Fibroblast of skin of left quadriceps (primary cell): Measurements from ENCODE around the gene IFI30.

Experiments used
- DNase-seq, 2 experiments: peaks; one replicate each; pipeline ENCODE4 v3.0.0-alpha.2; 2013; ENCODE audit warnings: low read depth in 2 of 2

Gene IFI30

DNA sequence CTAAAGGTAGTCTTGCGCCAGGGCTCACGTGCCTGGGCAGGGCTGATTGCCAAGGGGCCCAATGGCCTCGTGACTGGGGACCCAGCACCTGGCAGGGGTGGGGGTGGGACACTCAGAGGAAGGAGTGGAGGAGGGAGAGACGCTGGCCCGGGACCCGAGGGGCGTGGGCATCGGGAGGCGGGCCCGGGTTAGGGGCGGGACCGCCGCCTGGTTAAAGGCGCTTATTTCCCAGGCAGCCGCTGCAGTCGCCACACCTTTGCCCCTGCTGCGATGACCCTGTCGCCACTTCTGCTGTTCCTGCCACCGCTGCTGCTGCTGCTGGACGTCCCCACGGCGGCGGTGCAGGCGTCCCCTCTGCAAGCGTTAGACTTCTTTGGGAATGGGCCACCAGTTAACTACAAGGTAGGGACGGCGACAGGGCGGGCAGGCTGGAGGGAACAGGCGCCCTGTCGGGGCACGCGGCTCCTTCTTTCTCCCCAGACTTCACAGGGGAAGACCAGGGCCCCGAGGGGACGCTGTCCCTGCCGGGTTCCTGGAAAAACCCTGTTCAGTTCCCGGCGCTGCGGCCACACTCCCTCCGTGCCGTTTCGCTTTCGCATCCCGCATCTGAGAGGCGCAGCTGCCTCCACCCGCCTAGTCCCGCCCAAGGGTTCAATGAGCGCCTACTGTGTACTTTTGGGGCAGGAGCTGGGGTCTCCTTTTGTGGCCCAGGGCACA lies at the start of gene IFI30:
Gene IFI30, plus strand, starts transcription at position 242 of the 717 bp plus-strand sequence. Its CDS starts 29 bp downstream, at position 271.
- no peak for DNase-seq

DNA sequence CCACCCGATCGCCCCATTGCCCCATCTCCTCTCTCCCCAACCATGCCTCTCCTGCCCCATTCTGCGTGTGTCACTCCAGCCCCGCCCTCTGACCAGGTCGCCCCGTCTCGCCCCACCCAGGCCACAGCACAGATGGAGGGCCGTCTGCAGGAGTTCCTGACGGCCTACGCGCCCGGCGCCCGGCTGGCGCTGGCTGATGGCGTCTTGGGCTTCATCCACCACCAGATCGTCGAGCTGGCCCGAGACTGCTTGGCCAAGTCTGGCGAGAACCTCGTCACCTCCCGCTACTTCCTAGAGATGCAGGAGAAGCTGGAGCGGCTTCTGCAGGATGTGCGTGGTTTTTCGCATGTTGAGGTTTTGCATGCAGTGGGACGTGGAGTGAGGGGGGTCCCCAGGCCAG lies 49.8 kb upstream of the IFI30 start:
- no peak for DNase-seq

DNA sequence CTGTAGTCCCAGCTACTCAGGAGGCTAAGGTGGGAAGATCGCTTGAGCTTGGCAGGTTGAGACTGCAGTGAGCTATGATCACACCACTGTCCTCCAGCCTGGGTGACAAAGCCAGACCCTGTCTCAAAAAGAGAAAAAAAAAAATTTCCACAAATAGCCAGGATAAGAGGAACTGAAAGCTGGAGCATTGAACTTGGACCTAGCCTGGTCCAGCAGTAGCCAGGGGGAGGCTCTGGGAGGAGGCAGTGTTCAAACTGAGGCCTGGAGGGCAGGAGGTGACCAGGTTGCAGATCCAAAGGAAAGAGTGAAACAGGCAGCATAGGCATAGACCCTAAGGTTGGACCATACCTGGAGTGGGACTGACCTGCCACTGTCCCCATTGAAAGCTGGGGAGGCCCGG lies 47.5 kb upstream of the IFI30 start:
- DNase-seq, result no peak

DNA sequence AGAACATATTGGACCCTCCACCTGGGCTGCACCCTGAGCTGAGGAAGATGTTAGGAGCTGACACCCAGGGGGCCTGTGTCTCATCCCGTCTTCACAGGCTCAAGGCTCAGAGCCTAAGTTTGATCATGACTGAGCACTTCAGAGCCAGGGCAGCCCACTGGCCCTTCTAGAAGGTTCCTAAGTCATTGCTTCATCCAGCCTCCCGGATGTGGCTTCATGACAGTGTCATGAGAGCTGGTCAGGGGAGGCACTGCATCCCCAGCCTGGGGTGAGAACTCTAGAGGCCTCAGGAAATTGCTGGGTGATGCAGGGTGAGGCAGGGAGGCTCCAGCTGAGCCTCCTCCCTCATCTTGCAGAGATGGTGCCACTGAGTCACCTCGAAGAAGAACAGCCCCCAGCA lies 45.6 kb upstream of the IFI30 start:
- no peak for DNase-seq

DNA sequence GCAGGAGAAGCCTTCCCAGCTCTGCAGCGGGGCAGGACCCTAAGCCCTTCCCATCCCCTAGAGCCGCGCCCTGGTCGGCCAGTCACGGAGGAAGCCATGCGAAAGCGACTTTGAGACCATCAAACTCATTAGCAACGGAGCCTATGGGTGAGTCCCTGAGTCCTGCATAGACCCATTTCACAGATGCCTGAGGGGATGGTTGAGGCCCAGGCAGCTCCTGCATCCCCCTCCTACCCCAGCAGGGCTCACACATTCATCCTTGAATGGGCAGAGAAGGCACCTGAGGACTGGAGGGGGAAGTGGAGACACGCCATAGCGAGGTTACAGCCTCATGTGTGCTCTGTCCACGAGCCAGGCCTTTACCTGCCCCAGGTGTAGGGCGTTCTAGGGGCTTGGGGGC lies 44.8 kb upstream of the IFI30 start:
- DNase-seq, result no peak

DNA sequence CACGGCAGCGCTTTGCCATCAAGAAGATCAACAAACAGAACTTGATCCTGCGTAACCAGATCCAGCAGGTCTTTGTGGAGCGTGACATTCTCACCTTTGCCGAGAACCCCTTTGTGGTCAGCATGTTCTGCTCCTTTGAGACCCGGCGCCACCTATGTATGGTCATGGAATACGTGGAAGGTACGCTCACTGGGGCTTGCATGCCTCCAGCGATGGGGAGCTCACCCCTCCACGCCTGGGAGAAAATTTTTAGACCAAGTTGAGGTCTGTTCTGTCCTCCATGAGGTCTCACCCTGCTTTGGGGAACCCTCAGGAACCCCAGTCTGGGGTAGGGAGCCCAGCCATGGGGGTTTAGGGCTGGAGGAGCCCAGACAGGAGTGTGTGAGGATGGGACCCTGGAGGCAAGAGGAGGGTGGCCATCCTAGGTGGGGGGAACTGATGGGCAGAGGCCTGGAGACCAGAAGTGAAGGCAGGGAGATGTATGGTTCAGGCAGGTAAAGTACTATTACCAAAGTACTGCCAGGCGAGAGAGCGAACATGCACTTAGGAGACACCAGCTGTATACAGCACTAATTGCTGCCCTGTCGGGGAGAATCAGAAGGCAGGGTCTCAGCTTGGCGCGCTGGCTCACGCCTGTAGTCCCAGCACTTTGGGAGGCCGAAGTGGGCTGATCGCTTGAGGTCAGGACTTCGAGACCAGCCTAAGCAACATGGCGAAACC lies 42.9 kb upstream of the IFI30 start:
- no peak for DNase-seq

DNA sequence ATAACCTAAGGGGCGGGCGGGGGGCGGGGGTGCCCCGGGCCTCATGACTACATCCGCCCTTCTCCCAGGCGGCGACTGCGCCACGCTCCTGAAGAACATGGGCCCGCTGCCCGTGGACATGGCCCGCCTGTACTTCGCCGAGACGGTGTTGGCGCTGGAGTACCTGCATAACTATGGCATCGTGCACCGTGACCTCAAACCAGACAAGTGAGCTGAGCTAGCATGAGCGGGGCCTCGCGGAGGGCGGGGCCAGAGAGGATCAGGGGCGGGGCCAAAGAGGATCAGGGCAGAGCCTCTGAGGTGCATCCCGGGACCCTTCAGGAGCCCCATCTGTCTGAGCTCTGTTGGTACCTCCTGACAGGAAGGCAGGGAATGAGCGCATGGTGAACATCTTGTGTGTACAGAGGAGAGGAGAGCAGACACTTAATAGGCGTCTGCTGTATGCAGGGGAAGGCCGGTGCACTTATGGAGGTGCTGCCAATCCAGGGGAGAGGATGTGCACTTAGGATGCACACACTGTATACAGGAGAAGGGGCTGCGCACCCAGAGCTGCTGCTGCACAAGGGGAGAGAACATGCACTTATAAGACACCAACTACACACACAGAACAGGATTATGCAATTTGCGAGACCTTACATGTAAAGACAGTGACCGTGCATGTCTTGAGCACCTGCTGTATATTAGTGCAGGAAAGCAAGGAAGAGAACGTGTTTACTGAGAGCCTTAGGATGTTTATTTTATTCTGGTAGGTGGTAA lies 41.6 kb upstream of the IFI30 start:
- DNase-seq, result no peak

DNA sequence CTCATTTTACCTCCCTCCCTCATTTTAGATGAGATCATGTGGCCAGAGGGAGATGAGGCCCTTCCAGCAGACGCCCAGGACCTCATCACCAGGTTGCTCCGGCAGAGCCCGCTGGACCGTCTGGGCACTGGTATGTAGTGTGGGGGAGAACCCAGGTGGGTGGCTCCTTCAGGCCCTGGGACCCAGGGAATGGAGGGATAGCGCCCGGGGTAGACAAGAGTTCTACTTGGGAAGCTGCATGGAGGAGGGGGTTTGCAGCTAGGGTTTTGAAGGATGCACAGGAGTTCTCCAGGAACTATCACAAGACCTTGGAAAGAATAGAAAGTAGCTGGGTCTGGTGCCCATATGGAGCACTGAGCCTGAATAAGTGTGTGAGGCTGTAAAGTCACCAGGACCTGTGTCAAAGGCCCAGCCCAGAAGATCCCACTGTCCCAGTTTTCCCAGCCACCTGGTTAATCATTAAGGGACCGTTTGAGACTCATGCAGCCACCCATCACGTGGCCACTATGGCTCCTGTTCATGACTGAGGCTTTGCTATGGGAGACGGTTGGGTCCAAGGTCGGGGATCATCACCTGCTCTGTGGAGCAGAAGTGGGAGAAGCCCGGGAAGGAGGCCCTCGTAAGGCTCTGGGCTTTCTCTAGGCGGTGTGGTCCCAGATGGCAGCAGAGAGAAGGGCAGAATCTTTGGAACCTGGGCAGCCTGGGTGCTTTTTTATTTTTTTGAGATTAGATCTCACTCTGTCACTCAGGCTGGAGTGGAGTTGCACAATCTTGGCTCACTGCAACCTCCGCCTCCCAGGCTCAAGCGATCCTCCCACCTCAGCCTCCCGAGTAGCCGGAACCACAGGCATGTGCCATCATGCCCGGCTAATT lies 37.7 kb upstream of the IFI30 start:
- DNase-seq, result no peak

DNA sequence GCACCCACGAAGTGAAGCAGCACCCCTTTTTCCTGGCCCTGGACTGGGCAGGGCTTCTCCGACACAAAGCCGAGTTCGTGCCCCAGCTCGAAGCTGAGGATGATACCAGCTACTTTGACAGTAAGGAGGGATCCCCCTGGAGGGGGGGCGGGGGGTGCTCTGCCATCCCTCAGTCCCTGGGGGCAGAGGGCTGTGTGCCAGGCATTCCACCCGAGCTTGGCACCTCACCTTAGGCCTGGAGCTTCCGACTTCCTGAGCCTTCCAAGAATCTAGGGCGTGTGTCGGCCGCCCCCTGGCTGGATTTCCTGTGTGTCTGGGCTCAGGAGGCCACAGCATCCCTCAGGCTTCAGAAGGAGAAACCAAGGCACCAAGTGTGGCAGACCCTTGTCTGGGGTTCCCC lies 36.4 kb upstream of the IFI30 start:
- no peak for DNase-seq

DNA sequence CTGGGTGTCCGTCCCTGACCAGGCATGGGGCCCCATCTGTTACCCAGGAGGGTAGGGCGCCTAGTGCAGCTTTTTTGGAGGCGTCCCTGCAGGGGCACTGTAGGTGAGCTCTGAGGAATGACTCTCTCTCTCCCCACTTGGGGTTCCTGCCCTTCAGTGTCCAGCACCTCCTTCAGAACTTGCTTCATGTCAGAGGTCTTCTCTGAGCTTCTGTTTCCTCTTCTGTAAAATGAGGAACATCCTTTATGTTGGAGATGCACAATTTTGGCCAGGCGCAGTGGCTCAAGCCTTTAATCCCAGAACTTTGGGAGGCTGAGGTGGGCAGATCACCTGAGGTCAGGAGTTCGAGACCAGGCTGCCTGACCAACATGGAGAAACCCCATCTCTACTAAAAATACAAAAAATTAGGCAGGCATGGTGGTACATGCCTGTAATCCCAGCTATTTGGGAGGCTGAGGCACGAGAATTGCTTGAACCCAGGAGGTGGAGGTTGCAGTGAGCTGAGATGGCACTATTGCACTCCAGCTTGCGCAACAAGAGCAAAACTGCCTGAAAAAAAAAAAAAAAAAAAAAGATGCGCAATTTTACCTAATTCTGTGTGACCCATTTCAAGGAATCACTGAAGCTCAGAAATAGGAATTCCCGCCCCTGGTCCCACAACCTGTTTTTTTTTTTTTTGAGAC lies 35.8 kb upstream of the IFI30 start:
- no peak for DNase-seq

DNA sequence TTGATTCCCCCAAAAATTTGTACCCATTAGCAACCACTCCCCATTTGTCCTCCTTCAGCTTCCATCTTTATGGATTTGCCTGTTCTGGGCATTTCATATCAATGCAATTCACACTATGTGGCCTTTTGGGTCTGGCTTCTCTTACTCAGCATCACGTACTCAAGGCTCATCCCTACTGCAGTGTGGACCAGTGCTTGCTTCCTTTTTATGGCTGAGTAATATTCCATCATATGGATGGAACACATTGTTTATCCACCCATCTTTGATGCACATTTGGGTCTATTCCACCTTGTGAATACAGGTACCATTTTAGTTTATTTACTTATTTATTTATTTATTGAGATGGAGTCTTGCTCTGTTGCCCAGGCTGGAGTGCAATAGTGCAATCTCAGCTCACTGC lies 33.1 kb upstream of the IFI30 start:
- DNase-seq, result no peak

DNA sequence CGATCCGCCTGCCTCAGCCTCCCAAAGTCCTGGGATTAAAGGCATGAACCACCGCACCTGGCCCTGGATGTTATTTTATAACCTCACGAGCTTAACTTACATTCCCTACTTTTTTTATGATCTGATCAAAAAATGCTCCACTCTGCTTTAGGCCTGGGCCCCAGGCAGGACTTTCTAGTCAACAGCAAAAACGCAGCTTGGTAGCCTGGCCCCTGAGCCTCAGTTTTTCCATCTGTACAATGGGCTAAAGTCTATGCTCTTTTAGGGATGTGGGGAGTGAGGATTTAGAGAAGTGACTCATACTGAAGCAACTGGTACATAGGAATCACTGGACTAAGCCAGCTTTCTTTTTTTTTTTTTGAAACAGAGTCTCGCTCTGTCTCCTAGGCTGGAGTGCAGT lies 32.6 kb upstream of the IFI30 start:
- DNase-seq, result no peak

DNA sequence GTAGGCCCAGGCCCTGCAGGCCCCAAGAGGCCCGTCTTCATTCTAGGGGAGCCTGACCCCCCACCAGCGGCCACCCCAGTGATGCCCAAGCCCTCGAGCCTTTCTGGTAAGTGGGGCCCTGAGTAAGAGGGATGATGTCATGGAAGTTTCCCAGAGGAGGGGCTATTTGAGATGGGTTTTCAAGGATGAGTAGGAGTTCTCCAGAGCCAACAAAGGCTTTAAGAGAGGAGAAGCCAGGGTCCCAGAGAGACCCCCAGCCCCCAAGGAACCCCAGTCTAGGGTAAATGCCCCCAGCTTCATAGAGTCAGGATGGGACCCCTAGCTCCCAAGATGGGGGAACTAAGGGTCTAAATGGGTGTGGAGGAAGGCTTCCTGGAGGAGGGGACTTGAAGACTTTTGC lies 29.7 kb upstream of the IFI30 start:
- no peak for DNase-seq

DNA sequence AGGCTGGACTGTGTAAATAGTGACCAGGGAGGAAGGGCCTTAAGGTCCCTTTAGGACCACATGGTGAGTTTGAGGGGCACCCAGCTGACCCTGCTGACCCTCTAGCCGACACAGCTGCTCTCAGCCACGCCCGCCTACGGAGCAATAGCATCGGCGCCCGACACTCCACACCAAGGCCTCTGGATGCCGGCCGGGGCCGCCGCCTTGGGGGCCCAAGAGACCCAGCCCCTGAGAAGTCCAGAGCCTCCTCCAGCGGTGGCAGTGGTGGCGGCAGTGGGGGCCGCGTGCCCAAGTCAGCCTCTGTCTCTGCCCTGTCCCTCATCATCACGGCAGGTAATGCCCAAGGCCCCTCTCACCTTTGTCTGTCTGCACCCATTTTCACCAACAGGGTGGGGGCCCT lies 29.3 kb upstream of the IFI30 start:
- DNase-seq, result no peak

DNA sequence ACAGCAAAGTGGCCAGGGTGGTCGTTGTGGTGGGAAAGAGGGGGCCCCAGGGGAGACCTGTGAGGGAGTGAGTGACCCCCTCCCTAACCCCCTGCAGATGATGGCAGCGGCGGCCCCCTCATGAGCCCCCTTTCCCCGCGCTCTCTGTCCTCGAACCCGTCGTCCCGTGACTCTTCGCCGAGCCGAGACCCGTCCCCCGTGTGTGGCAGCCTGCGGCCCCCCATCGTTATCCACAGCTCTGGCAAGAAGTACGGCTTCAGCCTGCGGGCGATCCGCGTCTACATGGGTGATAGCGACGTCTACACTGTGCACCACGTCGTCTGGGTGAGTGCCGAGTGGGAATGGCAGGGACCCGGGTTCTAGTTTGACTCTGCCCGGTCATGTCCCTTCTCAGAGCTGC lies 28.7 kb upstream of the IFI30 start:
- no peak for DNase-seq

DNA sequence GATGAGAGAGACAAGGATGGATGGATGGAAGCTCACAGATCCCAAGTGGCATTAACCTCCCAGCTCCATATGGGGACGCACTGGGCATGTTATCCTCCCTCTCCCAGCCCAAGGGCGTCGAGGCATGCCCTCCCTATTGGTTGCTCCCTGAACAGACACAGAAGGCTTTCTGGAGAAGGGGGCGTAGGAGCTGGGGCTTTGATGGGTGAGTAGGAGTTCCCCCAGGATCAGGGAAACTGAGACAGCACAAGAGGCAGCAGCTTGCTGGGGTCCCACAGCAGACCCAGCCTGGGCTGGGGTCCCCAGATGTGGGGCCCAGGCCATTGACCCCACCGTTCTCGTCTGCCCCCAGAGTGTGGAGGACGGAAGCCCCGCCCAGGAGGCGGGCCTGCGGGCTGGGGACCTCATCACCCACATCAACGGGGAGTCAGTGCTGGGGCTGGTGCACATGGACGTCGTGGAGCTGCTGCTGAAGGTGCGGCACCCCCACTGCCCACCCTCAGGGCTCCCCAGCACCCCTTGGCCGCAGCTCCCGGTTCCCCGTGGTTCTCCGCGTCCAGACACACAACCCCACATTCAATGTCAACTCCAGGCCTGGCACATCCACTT lies 28.1 kb upstream of the IFI30 start:
- no peak for DNase-seq

DNA sequence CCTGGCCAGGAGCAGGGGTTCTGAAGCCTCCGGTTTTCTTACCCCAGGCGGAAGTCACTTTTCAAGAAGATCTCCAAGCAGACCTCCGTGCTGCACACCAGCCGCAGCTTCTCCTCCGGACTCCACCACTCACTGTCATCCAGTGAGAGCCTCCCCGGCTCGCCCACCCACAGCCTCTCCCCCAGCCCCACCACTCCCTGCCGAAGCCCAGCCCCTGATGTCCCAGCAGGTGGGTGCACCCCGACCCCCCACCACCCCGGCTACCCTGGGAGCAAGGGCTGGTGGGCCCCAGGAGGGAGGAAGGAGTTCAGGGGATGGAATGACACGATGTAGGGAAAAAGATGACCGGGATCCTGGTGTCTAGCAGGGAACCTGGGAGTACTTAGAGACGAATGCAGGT lies 26.2 kb upstream of the IFI30 start:
- no peak for DNase-seq

DNA sequence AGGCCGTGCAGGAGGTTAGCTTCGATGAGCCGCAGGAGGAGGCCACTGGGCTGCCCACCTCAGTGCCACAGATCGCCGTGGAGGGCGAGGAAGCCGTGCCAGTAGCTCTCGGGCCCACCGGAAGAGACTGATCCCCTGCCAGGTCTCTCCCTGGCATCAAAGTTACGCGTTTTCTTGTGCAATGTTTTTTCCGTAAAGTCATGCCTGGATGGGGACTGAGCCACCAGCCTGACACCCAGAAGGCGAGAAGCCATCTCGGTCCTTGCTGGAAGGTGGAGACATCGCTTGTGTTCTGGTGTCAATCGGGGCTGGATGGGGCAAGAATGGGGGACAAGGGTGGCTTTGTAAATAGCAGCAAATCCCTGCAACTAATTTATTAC lies 24.0 kb upstream of the IFI30 start:
- DNase-seq, result no peak

DNA sequence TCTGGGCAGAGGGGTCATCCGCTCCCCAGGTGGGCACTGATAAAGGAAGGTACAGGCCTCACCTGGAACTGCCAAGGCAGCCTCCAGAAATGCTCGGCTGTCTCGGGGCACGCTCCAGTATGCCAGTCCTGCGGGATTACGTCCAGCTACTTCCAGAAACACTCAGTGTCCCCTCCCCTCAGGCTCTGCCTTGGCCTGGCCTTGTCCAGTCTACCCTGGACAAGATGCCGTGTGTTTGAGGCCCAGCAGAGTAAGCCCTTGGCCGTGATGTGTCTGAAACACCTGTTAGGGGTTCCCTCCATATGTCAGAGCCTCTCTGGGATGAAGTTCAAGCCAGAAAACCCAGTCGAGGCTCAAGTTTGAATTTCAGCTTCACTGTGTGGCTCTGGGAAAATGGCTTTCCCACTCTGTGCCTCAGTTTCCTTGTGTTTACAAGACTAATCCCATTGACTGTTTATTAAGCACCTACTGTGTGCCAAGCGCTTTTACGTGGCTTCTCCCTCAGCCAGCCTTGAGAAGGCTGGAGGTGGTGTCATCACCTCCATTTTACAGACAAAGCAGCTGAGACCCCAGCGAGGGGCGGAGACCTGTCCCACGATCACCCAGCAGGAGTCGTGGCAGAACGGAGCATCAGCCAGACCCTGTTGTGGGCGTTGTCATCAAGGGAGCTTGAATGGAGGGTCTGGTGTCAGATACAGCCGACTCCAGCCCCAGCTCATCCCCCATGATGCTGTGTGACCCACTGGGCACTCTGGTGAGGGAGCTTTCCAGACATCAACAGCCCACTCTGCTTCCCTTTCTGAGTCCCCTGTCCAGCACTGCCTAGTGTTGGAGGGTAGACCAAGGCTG lies 22.6 kb upstream of the IFI30 start:
- no peak for DNase-seq

DNA sequence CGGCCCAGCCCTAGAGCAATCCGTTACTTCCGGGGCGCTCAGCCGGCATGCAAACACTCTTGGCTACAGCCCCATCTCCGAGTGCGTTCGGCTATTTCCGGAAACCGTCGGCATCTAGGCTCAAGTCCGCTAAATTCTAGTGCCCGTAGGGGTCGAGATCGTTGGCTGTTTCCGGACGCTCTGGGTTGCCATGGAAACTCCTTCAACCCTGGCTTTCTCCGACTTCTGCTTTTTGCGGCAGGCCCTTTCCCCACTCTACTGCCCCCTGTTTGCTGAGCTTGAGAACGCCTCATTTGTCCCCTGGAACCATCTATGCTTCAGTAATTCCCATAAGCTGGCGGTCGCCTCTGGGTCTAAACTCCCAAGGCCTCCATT lies 21.2 kb upstream of the IFI30 start:
- DNase-seq, result peak; percentile 94 to 95
